GM21381 (cell line): ENCODE results near the gene PCNX4.
A peak's percentile ranks its signal among the peaks of the same experiment; 100 is the strongest.

Experiments used
- ATAC-seq: cut with Tn5 transposase; IDR thresholded peaks from one replicate; pipeline ENCODE4 v1.9.1; 2021; ENCODE audit warnings: mild to moderate bottlenecking, moderate library complexity; ENCODE audit not compliant: unreplicated experiment

PCNX4 gene

DNA sequence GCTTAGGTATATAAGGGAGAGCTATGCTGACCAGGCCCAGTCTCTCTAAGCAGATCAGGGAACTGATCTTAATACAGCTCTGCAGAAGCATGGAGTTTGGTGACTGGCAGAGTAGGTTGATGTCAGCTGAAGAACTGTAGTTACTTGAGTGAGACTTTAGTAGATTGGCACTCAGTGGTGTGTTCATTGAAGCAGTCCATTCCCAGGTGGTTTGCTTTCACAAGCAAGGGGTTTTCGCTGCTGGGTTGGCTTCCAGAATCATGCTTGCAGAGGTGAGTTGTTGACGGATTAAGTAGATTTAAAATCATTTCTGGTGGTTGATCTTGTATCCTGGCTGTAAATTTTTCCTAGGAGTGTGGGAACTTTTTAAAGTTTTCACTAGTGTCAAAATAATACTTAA is 80.0 kb downstream of the PCNX4 start:
- no peak for ATAC-seq

DNA sequence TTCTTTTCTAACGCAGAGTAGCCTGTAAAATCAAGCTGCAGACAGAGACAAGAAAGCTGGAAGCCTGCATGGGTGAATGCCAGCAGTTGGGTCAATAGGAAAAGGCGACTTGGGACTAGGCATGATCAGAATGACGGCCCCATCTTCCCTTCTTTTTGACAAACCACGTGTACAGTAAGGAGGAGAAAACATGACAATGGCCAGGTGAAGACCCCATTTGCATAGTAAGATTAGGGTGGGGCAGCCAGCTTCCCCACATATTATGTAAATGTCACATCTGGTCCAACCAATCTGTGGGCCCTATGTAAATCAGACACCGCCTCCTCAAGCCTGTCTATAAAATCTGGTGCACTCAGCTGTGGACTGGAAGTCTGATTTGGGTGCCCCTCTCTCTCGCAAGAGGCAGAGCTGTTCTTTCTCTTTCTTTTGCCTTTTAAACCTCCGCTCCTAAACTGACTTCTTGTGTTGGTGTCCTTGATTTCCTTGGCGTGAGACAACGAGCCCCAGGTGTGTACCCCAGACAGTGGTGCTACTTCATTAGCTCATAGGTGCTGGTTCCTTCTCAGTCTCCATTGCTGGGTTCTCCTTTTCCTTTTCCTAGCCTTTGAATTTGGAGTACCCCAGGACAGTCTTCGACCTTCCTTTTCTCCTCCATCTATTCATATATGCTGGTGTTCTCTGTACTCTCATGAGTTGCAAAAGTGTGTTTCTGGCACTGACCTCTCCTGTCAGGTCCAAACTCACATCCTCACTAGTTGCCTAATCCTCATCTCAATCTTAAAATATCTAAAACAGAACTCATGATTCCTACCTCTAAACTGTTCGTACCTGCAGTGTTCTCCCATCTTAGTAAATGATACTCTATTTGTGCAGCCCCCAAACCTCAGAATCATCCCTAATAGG is 82.9 kb downstream of the PCNX4 start:
- ATAC-seq, result no peak

DNA sequence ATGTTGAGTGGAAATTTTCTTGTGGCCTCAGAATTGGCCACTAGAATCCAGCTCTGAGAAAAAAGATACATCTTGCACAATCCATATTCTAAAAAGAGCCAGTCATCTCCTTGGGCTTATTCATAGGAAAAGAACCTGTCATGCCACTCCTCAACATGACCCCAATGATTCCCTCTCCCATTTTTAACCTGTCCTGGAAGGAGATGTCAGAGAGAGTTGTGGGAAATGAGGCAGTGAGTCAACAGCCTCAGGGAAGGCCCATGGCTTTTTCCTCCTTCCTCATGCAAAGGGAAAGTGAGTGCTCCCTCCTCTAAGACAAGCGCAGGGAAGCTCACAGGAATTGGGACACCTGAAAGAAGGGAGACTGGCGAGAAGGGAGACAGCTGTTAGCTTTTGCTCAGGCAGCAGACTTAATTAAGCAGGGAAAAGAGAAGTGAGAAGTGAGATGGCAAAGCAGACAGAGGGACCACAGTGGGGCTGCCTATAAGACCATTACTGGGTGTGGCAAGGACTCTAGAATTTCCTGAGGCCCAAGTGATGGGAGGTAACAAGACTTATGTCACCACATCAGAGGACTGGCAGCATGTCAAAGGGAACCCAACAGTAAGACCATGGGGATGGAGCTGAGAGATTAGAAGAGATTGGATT is 83.7 kb downstream of the PCNX4 start:
- no peak for ATAC-seq

DNA sequence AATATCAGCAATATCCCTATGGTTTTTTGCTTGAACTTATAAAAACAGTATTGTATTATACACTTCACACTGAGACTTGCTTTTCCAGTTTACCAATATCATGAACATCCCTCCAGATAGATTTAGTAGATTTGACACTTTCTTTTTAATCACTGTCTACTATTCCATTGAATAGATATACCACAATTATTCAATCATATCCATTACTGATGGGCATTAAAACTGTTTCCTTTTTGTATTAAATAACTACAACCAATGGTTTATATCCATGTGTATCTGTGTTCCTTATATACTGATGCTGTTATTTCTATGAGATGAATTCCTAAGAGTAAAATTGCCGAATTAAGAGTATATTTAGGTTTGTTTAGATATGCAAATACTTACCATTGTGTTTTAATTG is 86.4 kb downstream of the PCNX4 start:
- ATAC-seq, result no peak

DNA sequence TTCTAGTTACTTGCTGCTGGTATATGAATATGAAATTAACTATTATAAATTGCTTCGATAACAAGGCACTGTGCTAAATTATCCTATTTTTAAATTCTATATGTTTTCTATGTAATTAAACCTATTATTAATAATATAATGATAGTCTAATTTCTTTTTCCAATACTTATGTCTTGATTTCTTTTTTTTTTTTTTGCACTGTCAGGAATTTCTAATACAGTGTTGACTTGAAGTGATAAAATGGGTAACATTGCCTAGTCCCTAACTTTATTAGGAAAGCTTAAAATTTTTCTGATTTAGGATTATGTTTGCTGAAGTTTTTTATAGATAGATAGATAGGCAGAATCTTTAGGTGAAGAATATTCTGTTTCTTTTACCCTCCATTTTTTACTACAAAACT is 87.1 kb downstream of the PCNX4 start:
- no peak for ATAC-seq

DNA sequence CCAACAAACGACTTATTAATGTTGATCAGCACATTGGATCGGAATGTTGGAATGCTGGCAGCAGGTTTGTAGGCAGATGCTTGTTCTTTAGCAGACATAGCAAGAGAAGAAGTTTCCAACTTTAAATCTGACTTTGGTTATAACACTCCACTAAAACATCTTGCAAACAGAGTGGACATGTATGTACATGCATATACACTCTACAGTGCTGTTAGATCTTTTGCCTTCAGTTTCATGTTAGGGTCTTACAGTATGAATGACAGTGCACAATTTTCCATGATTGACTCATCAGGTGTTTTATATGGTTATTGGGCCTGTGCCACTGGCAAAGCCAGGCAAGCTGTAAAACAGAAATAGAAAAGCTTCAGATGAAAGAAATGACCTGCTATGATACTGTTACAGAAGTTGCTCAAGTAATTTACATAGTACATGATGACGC is 87.7 kb downstream of the PCNX4 start:
- no peak for ATAC-seq

DNA sequence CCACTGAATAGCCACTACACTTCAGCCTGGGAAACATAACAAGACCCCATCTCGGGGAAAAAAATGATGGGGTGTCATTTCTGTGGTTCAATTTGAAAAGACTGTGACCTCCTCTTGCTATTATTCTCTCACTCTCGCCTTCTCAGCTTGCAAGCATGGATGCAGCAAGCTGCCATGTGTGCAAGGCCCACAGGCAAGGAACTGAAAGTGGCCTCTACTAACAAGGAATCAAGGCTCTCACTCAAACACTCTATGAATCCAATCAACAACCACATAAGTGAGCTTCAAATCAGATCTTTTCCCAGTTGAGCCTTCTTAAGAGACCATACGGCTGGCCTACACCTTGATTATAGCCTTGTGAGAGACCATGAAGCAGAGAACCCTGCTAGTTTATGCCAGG is 91.4 kb downstream of the PCNX4 start:
- no peak for ATAC-seq

DNA sequence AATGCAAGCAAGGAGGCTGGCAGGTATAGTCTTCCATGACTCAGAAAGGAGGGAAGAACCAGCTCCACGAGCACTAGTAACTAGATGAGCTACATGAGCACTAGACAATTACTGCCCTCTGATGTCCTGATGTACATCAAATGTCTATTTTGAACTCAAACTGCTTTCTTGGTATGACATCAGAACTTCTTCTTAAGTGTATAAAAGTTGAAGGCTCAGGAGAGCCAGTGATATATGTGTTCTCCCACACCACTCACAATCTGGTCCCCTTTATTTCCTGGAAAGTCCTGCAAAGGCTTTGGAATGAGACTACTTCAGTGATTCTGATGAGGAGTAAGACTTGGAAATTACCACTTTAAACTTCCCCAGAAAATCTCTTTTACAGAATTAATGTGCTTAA is 92.0 kb downstream of the PCNX4 start:
- no peak for ATAC-seq

DNA sequence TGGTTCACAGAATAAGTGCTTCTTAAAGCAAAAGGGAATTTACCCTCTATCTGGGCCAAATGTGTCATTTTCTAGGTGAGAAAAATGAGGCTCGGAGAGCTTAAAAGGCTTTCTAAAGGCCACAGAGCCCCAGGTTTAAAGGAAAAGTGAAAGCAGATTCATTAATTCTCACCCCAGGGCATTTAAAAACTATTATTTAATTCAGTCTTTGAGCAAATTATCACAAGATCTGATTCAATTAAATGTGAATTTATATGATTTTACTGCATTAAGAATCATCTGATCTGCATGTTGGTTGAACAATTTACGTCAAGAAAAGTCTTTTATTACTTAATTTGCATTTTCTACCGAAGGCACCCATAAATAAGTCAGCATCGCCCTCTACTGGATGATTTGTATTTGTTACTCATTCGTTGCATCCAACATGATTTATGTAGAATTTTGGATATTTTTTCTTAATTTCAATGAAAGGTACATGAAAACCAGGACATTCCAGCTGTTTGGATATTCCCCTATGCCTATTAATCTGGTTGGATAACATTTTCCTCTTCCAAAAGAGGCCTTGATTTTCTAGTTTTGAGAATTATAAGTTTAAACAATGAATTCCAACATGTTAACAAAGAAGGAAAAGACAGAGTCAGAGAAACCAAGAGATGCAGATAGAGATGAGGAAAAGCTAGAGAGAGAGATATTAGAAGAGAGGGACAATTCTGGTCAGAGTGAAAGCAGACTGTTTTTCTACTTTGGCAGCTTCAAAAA is 92.6 kb downstream of the PCNX4 start:
- ATAC-seq, result no peak

DNA sequence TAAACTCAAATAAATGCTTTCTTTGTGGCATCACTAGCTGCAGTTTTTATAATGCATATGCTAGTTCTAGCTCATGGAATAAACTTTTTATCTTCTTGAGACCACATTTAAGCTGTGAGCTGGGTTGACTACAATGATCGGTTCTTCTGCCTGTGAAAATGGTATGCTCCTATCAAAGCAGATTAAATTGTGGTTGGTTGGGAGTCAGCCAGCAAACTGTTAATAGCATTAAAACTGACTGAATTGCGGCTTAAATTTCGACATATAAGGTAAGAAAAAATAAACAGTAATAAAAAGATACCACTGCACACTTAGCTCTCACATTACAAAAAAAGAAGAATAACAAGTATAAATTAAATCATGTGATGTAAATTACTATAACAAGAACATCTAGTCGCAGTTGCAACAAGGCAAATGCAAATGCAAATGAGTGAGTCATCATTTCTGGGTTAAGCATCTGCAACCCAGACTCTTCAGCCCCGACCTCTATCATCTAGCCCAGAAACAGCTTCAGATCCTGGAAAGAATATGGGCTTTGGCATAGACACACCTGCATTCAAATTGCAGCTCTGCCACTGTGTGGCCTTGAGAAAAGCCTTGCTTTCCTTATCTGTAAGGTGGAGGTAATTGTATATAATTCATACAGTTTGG is 93.3 kb downstream of the PCNX4 start:
- no peak for ATAC-seq

DNA sequence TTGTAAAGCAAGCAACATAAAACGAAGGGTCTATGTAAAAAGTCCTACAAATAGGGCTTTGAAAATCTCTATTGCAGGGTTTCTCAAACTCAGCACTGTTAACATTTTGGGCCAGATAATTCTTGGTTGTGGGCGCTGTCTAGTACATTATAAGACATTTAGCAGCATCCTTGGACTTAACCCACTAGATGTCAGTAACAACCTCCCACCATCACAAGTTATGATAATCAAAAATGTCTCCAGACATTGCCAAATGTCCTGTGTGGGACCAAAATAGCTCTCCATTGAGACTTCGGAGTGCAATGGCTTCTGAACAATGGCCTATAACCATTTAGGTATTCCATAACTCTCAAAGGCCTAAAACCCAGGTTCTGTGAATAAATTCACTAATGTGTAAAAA is 96.4 kb downstream of the PCNX4 start:
- ATAC-seq, result no peak

DNA sequence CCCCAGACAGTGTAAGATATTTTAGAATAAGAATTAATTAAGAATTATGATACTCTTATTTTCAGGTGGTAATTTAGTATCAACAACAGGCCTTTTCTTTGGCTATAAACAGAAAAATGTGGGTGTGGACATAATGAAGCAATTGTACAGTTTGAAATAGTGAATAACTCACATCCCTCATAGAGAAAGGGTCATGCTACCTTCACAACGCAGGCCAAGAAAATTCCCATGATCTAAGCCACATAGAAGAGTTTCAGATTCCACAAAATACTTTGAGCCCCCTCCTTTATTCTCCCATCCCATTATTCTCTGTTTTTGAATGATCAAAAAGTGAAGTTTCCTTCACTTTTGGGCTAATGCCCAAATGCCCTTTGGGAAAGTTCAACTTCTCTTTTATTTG is 97.0 kb downstream of the PCNX4 start:
- ATAC-seq, result no peak

DNA sequence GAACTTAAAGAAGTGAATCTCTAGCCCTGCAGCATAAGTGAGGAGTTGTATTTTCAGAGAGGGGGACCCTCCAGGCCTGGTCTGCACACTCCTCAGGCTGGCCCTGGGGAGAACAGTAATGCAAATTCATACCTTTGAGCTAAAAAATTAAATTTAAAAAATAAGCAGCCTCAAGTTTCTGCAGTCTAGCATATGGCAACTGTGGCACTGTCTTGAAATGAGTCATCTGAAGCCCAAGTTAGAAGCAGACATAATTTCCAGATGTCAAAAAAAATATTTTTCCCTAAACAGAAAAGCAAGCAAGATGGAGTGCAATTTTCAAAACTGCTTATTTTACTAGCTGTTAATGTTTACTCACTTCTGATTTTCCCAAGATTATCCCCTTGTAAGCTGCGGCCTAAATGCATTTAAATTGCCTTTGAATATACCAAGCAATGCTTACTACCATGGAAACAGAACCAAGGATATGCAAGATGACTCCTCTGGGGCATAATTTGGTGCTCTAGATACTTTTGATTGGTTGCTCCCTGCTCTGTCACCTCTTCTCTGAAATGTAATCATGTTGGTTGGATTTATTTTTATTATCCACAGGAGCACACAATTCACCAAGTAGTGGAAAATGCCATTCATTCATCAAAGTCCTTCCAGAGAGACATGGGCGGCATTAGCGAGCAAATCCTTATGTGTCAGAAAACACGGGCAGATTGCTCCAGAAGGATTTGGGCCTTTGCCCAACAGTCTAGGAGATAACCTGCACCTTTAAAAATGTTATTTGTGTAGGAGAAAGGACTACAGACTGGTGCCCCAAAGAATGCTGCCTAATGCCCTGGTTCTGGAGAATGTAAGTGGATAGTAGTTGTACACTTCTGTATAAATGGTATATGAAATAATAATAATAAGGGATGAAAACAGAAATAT is 98.5 kb downstream of the PCNX4 start:
- ATAC-seq, result no peak

DNA sequence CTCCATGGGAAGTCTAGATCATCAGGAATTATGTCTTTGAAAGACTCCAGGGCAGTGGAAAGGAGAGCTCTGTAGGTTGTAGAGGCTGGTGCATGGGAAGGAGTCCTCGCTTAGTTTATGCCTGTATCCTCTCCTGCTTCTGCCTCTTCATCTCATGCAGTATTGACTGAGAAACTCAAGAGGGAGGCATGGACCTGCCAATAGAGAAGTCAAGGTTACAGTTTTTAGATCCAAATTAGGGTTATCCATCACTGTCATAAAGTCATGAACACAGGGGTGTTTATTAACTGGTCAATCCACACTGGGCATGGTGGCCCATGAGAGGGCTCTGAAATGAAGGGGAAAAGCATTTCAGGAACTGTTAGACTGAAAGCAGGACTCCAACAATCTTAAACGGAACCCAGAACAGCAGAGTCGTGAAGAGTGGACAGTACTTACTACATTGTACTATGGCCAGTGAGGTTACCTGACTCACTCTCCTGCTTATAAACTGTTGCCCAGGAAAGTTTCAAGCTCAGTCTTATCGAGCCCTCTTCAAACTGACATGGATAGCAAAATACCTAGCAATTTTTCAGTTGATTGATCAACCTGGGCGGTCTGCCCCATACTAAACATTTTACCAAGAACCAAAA is 103.6 kb downstream of the PCNX4 start:
- peak; percentile 65 for ATAC-seq

DNA sequence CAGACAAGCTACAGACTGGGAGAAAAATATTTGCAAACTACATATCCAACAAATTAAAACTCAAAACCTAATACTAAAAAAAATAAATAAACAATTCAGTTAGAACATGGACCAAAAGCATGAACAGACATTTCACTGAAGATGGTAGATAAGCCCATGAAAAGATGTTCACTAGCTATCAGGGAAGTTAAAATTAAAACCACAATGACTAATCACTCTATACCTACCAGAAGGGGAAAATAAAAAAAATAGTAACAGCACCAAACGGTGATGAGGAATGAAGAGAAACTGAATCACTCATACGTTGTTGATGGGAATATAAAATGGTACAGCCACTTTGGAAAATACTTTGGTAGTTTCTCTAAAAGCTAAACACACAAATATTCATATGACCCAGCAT is 104.6 kb downstream of the PCNX4 start:
- ATAC-seq, result no peak

DNA sequence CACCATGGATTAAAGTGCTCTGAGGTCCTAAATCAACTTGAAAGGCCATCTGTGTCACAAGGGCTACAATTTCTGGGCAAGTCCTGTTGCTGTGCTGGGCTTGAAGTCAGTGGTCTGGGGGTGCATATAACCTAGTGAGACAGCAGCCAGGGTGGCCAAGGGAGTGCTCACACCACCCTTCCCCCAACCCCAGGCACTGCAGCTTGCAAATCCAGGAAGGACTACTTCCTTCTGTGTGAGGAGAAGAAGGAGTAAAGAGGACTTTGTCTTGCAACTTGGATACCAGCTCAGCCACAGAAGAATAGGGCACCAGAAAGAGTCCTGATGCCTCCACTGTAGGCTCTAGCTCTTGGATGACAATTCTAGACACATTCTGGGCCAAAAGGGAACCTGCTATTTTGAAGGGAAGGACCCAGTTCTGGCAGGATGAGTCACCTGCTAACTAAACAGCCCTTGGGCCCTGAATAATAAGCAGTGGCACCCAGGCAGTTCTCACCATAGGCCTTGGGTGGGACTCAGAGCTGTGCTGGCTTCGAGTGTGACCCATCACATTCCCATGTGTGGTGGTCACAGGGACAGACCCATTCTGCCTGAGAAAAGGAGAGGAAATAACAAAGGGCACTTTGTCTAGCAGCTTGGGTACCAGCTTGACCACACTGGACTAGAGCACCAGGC is 106.0 kb downstream of the PCNX4 start:
- ATAC-seq, result no peak

DNA sequence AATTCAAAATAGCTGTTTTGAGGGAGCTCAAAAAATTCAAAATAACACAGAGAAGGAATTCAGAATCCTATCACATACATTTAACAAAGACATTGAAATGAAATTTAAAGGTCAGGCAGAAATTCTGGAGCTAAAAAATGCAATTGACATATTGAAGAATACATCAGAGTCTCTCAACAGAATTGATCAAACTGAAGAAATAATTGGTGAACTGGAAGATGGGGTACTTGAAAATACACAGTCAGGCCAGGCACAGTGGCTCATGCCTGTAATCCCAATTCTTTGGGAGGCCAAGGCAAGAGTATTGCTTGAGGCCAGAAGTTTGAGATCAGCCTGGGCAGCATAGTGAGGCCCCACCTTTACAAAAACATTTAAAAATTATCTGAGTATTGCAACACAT is 107.6 kb downstream of the PCNX4 start:
- no peak for ATAC-seq

DNA sequence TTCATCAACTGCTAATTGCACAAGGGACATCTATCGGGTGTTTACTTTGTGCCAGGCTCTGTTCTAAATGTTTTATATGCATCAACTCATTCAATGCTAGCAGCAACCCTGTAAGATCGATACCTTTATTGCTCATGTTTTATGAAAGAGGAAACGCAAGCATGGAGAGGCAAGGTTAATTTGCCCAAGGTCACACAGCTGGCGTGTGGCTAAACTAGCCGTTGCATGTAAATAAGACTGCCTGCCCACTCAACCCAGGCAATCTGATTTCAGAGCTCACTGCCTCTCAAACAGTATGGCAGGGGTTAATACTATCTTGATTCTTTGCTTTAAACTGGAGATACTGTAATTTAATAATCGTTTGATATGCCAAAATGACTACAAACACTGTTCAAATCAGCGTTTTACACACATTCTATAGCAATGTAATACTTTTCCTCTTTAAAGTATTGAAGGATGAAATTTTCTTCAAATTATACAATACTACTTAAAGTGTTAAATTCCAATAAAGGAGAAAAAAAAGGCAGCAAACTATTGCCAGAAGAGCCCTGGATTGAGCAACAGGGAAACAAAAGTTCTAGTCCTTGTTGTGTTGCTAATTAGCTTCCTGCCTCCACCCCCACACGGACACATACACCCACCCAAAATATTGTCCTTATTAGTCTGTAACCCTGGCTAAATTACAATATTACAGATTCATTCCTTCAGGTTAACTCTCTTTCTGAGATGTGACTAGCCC is 112.5 kb downstream of the PCNX4 start:
- peak; percentile 70 for ATAC-seq
